Left renal cortex interstitium (tissue), 4 donors: ENCODE data around the gene RBP2. TPM values are rescaled to one million over a fixed set of nuclear protein-coding genes. Genes with fewer than 3 reads are reported as not detected.

Experiments used
- polyA plus RNA-seq, 4 donors: library from polyadenylated mRNA; unstranded; fragments of 120-200 nt; gene quantifications; one replicate each; pipeline ENCODE4 v1.2.1, GENCODE V29; 2013; ENCODE audit not compliant: insufficient read length in 4 of 4

Gene RBP2
- polyA plus RNA-seq, 4 donors, result 0.25 to 0.59 (median 0.48) TPM

Other genes with a start within 250 kb of the RBP2 start
- gene MRPS22, start 132.5 kb downstream of the RBP2 start, polyA plus RNA-seq, result 10 to 100 TPM; 54.5 to 62.9 (median 60.7) TPM
- gene COPB2, start 86.9 kb downstream of the RBP2 start, polyA plus RNA-seq, result 100 to 1,000 TPM; 134 to 169 (median 149) TPM
- 100 to 1,000 TPM; 223 to 349 (median 316) TPM for gene RBP1, start 63.2 kb upstream of the RBP2 start, polyA plus RNA-seq
- 10 to 100 TPM in 1 of 4 donors, 1 to 10 TPM in 3; 8.2 to 10.8 (median 9.6) TPM for gene NMNAT3, start 201.5 kb upstream of the RBP2 start, polyA plus RNA-seq